OCI-LY7 (cell line): ENCODE data around the gene TTLL5.

Experiments used
- EZH2phosphoT487 ChIP-seq: fragments of 200-600 bp; sonication (generic); IDR thresholded peaks from 2 replicates; pipeline ENCODE4 v1.6.1; 2018; ENCODE audit warnings: low read depth, borderline replicate concordance, mild to moderate bottlenecking, mixed run types, antibody characterized with exemption, low read length, moderate library complexity, mixed read lengths
- TF ChIP-seq, protein P1 (sequence below): fragments of 200-600 bp; sonication (generic); conservative IDR thresholded peaks from 2 replicates; pipeline ENCODE4 v1.5.1; 2014; ENCODE audit warnings: mild to moderate bottlenecking, antibody characterized with exemption, low read length, moderate library complexity, mixed read lengths

- no peak for TF ChIP-seq EZH2phosphoT487
- TF ChIP-seq, protein P1, sequence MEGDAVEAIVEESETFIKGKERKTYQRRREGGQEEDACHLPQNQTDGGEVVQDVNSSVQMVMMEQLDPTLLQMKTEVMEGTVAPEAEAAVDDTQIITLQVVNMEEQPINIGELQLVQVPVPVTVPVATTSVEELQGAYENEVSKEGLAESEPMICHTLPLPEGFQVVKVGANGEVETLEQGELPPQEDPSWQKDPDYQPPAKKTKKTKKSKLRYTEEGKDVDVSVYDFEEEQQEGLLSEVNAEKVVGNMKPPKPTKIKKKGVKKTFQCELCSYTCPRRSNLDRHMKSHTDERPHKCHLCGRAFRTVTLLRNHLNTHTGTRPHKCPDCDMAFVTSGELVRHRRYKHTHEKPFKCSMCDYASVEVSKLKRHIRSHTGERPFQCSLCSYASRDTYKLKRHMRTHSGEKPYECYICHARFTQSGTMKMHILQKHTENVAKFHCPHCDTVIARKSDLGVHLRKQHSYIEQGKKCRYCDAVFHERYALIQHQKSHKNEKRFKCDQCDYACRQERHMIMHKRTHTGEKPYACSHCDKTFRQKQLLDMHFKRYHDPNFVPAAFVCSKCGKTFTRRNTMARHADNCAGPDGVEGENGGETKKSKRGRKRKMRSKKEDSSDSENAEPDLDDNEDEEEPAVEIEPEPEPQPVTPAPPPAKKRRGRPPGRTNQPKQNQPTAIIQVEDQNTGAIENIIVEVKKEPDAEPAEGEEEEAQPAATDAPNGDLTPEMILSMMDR: no peak
Observed at GRCh38 chr14:75820761-75821160, 159.7 kb downstream of the TTLL5 start.
